Measurements from ENCODE around the gene LRCOL1.

DNA sequence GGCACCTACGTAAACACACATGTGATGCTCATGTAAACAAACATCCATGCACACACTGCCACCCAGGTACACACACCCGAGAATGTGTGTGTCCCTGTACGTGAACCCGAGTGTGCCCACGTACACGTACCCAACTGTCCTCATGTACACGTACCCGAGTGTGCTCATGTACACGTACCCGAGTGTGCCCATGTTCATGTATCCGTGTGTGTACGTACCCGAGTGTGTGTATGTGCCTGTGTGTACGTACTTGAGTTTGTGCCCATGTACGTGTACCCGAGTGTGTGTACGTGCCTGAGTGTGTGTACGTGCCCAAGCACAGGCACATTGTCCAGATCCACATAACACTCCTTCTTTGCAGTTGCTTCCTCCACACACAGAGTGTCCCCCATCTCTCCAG lies 45.0 kb downstream of the LRCOL1 start:
- no peak for TF ChIP-seq SMAD1 (CRISPR knock-in tag; IDR thresholded peaks at IDR 0.05; ENCODE audit: borderline replicate concordance, low read depth)
- TF ChIP-seq, protein P1, sequence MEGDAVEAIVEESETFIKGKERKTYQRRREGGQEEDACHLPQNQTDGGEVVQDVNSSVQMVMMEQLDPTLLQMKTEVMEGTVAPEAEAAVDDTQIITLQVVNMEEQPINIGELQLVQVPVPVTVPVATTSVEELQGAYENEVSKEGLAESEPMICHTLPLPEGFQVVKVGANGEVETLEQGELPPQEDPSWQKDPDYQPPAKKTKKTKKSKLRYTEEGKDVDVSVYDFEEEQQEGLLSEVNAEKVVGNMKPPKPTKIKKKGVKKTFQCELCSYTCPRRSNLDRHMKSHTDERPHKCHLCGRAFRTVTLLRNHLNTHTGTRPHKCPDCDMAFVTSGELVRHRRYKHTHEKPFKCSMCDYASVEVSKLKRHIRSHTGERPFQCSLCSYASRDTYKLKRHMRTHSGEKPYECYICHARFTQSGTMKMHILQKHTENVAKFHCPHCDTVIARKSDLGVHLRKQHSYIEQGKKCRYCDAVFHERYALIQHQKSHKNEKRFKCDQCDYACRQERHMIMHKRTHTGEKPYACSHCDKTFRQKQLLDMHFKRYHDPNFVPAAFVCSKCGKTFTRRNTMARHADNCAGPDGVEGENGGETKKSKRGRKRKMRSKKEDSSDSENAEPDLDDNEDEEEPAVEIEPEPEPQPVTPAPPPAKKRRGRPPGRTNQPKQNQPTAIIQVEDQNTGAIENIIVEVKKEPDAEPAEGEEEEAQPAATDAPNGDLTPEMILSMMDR (CRISPR knock-in tag; IDR thresholded peaks at IDR 0.05) = no peak
- TF ChIP-seq RXRB (CRISPR knock-in tag; IDR thresholded peaks at IDR 0.05; ENCODE audit: borderline replicate concordance) = no peak
- TF ChIP-seq, protein P2, sequence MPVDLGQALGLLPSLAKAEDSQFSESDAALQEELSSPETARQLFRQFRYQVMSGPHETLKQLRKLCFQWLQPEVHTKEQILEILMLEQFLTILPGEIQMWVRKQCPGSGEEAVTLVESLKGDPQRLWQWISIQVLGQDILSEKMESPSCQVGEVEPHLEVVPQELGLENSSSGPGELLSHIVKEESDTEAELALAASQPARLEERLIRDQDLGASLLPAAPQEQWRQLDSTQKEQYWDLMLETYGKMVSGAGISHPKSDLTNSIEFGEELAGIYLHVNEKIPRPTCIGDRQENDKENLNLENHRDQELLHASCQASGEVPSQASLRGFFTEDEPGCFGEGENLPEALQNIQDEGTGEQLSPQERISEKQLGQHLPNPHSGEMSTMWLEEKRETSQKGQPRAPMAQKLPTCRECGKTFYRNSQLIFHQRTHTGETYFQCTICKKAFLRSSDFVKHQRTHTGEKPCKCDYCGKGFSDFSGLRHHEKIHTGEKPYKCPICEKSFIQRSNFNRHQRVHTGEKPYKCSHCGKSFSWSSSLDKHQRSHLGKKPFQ (CRISPR knock-in tag; IDR thresholded peaks at IDR 0.05; ENCODE audit: insufficient replicate concordance) = no peak
- TF ChIP-seq PRPF4 (IDR thresholded peaks at IDR 0.05; ENCODE audit: low read depth, low read length, poor library complexity, severe bottlenecking) = no peak
- TF ChIP-seq EP300 (IDR thresholded peaks at IDR 0.05; ENCODE audit: low read depth in 2 of 2, low read length in 2 of 2) = no peak
- no peak for TF ChIP-seq EP300 (CRISPR knock-in tag; IDR thresholded peaks at IDR 0.05; ENCODE audit: borderline replicate concordance)
- TF ChIP-seq, protein P3, sequence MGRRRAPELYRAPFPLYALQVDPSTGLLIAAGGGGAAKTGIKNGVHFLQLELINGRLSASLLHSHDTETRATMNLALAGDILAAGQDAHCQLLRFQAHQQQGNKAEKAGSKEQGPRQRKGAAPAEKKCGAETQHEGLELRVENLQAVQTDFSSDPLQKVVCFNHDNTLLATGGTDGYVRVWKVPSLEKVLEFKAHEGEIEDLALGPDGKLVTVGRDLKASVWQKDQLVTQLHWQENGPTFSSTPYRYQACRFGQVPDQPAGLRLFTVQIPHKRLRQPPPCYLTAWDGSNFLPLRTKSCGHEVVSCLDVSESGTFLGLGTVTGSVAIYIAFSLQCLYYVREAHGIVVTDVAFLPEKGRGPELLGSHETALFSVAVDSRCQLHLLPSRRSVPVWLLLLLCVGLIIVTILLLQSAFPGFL (CRISPR knock-in tag; IDR thresholded peaks at IDR 0.05) = no peak
- TF ChIP-seq PRDM15 (CRISPR knock-in tag; IDR thresholded peaks at IDR 0.05) = no peak
- no peak for TF ChIP-seq ZNF354B (CRISPR knock-in tag; IDR thresholded peaks at IDR 0.05)
- TF ChIP-seq, protein P4, sequence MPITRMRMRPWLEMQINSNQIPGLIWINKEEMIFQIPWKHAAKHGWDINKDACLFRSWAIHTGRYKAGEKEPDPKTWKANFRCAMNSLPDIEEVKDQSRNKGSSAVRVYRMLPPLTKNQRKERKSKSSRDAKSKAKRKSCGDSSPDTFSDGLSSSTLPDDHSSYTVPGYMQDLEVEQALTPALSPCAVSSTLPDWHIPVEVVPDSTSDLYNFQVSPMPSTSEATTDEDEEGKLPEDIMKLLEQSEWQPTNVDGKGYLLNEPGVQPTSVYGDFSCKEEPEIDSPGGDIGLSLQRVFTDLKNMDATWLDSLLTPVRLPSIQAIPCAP (CRISPR knock-in tag; IDR thresholded peaks at IDR 0.05; ENCODE audit: low read depth) = no peak
- TF ChIP-seq ZNF780A (CRISPR knock-in tag; IDR thresholded peaks at IDR 0.05) = no peak
- TF ChIP-seq POLR2A (IDR thresholded peaks at IDR 0.05; ENCODE audit: insufficient read depth in 1 of 2, low read depth in 2 of 2, low read length in 2 of 2) = no peak
- no peak for TF ChIP-seq EZH2 (conservative IDR thresholded peaks at IDR 0.05; ENCODE audit: low read depth, low read length)

Data from HepG2 (cell line).